Measurements from ENCODE around the gene ZNF554.

The ZNF554 gene

GRCh38 chr19:2824129-2824528 lies 4.5 kb downstream of the ZNF554 start:
- ChIA-PET POLR2A (interaction anchor here (2.0 kb wide), 1 partner anchor 17 kb away, joined by 8 read pairs; the partner anchor contains the start of gene ZNF555), CTCF (interaction anchor here (0.6 kb wide), 1 partner anchor 1207 kb away, joined by 3 read pairs; no protein-coding TSS in a partner anchor)
- no peak for DNase-seq (ENCODE audit: extremely low spot score)
- TF ChIP-seq SP1 (IDR thresholded peaks at IDR 0.05) (no peak), SUZ12 (IDR thresholded peaks at IDR 0.05) (no peak), ZNF384 (IDR thresholded peaks at IDR 0.05) (no peak), ELF4 (IDR thresholded peaks at IDR 0.05) (no peak), BHLHE40 (IDR thresholded peaks at IDR 0.05; ENCODE audit: borderline replicate concordance) (no peak), CTBP1 (IDR thresholded peaks at IDR 0.05; ENCODE audit: borderline replicate concordance) (no peak), FOXK2 (IDR thresholded peaks at IDR 0.05) (no peak), FOXA1 (IDR thresholded peaks at IDR 0.05) (no peak), LEF1 (IDR thresholded peaks at IDR 0.05; ENCODE audit: borderline replicate concordance) (no peak), TARDBP (IDR thresholded peaks at IDR 0.05) (no peak), FOXM1 (IDR thresholded peaks at IDR 0.05; ENCODE audit: borderline replicate concordance) (no peak), L3MBTL2 (conservative IDR thresholded peaks at IDR 0.05) (no peak), ARNT (IDR thresholded peaks at IDR 0.05) (no peak), HDGF (IDR thresholded peaks at IDR 0.05; ENCODE audit: borderline replicate concordance) (no peak), NFRKB (IDR thresholded peaks at IDR 0.05) (no peak)
- TF ChIP-seq, protein P1, sequence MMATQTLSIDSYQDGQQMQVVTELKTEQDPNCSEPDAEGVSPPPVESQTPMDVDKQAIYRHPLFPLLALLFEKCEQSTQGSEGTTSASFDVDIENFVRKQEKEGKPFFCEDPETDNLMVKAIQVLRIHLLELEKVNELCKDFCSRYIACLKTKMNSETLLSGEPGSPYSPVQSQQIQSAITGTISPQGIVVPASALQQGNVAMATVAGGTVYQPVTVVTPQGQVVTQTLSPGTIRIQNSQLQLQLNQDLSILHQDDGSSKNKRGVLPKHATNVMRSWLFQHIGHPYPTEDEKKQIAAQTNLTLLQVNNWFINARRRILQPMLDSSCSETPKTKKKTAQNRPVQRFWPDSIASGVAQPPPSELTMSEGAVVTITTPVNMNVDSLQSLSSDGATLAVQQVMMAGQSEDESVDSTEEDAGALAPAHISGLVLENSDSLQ (IDR thresholded peaks at IDR 0.05), result no peak

- TF ChIP-seq ELF4 (IDR thresholded peaks at IDR 0.05) (no peak), NFRKB (IDR thresholded peaks at IDR 0.05) (no peak), ARNT (IDR thresholded peaks at IDR 0.05) (no peak), SP1 (IDR thresholded peaks at IDR 0.05) (no peak), FOXK2 (IDR thresholded peaks at IDR 0.05) (no peak), L3MBTL2 (conservative IDR thresholded peaks at IDR 0.05) (no peak), HDGF (IDR thresholded peaks at IDR 0.05; ENCODE audit: borderline replicate concordance) (no peak), BHLHE40 (IDR thresholded peaks at IDR 0.05; ENCODE audit: borderline replicate concordance) (no peak), FOXM1 (IDR thresholded peaks at IDR 0.05; ENCODE audit: borderline replicate concordance) (no peak), ZNF384 (IDR thresholded peaks at IDR 0.05) (no peak), SUZ12 (IDR thresholded peaks at IDR 0.05) (no peak), CTBP1 (IDR thresholded peaks at IDR 0.05; ENCODE audit: borderline replicate concordance) (no peak), TARDBP (IDR thresholded peaks at IDR 0.05) (no peak), LEF1 (IDR thresholded peaks at IDR 0.05; ENCODE audit: borderline replicate concordance) (no peak), FOXA1 (IDR thresholded peaks at IDR 0.05) (no peak)
- TF ChIP-seq, protein P1 (IDR thresholded peaks at IDR 0.05), result no peak
- CTCF ChIA-PET, result no interaction called here
- DNase-seq (ENCODE audit: extremely low spot score), result no peak
- POLR2A ChIA-PET, result no interaction called here
These were observed 7.4 kb downstream of the ZNF554 start for GRCh38 chr19:2827022-2827421.

DNA sequence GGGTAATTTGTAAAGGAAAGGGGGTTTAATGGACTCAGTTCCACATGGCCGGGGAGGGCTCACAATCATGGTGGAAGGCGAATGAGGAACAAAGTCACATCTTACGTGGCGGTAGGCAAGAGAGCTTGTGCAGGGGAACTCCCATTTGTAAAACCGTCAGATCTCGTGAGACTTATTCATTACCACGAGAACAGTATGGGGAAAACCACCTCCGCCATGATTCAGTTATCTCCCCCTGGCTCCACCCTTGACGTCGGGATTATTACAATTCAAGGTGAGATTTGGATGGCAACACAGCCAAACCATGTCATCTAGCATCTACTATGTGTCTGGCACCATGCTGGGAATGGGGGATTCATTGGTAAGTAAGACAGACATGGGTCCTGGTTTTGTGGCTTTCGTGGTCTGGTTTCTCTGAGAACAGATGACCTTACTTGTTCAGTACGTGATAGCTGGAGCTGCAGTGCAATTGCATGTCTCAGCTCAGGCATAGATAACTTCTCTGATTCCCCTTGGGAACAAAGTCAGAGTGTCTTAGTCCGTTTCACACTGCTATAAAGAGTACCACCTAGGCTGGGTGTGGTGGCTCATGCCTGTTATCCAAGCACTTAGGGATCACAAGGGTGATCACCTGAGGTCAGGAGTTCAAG lies 8.3 kb downstream of the ZNF554 start:
- CTCF ChIA-PET, result interaction anchor here (1.4 kb wide), 1 partner anchor 13 kb away, joined by 4 read pairs; the partner anchor contains the start of gene ZNF555
- no peak for TF ChIP-seq HDGF (IDR thresholded peaks at IDR 0.05; ENCODE audit: borderline replicate concordance)
- TF ChIP-seq FOXK2 (IDR thresholded peaks at IDR 0.05), result no peak
- no peak for TF ChIP-seq L3MBTL2 (conservative IDR thresholded peaks at IDR 0.05)
- no peak for TF ChIP-seq LEF1 (IDR thresholded peaks at IDR 0.05; ENCODE audit: borderline replicate concordance)
- DNase-seq (ENCODE audit: extremely low spot score), result no peak
- POLR2A ChIA-PET, result interaction anchor here (0.9 kb wide), 1 partner anchor 13 kb away, joined by 3 read pairs; the partner anchor contains the start of gene ZNF555

DNA sequence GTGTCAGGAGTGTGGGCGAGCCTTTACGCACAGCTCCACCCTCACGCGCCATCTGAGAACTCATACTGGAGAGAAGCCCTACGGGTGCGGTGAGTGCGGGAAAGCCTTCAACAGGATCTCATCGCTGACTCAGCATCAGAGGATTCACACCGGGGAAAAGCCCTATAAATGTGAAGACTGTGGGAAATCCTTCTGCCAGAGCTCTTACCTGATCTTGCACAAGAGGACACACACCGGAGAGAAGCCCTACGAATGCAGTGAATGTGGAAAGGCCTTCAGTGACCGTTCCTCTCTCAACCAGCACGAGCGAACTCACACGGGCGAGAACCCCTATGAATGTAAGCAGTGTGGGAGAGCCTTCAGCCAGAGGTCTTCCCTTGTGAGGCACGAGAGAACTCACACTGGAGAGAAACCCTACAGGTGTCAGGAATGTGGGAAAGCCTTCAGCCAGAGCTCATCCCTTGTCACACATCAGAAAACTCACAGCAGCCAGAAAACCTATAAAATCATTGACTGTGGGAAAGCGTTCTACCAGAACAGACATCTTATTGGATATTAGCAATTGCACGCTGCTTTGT lies 14.7 kb downstream of the ZNF554 start:
- ChIA-PET POLR2A (no interaction called here), CTCF (no interaction called here)
- no peak for DNase-seq (ENCODE audit: extremely low spot score)
- TF ChIP-seq SP1 (IDR thresholded peaks at IDR 0.05) (no peak), L3MBTL2 (conservative IDR thresholded peaks at IDR 0.05) (no peak), FOXM1 (IDR thresholded peaks at IDR 0.05; ENCODE audit: borderline replicate concordance) (no peak), FOXA1 (IDR thresholded peaks at IDR 0.05) (no peak), HDGF (IDR thresholded peaks at IDR 0.05; ENCODE audit: borderline replicate concordance) (no peak), BHLHE40 (IDR thresholded peaks at IDR 0.05; ENCODE audit: borderline replicate concordance) (no peak)

DNA sequence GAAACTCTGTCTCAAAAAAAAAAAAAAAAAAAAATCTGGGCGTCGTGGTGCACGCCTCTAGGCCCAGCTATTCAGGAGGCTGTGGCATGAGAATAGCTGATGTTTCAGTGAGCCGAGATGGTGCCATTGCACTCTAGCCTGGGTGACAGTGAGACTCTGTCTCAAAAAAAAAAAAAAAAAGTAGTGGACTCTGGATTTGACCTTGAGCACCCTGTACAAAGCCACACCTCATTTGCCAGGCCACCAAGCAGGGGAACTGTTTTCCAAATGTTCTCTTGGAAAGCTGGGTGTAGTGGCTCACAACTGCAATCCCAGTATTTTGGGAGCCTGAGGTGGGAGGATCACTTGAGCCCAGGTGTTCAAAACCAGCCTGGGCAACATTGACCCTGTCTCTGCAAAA lies 17.8 kb downstream of the ZNF554 start:
- no peak for DNase-seq (ENCODE audit: extremely low spot score)
- CTCF ChIA-PET, result no interaction called here

More for the DNA sequence above, 17.8 kb downstream of the ZNF554 start:
- TF ChIP-seq ELF4 (IDR thresholded peaks at IDR 0.05), result no peak
- TF ChIP-seq SP1 (IDR thresholded peaks at IDR 0.05), result no peak
- TF ChIP-seq CTBP1 (IDR thresholded peaks at IDR 0.05; ENCODE audit: borderline replicate concordance), result no peak
- TF ChIP-seq SUZ12 (IDR thresholded peaks at IDR 0.05), result no peak
- TF ChIP-seq HDGF (IDR thresholded peaks at IDR 0.05; ENCODE audit: borderline replicate concordance), result no peak
- no peak for TF ChIP-seq LEF1 (IDR thresholded peaks at IDR 0.05; ENCODE audit: borderline replicate concordance)
- no peak for TF ChIP-seq FOXA1 (IDR thresholded peaks at IDR 0.05)
- no peak for TF ChIP-seq ARNT (IDR thresholded peaks at IDR 0.05)
- TF ChIP-seq TARDBP (IDR thresholded peaks at IDR 0.05), result no peak
- no peak for TF ChIP-seq NFRKB (IDR thresholded peaks at IDR 0.05)
- TF ChIP-seq ZNF384 (IDR thresholded peaks at IDR 0.05), result no peak
- TF ChIP-seq, protein P1 (IDR thresholded peaks at IDR 0.05), result no peak
- TF ChIP-seq FOXK2 (IDR thresholded peaks at IDR 0.05), result no peak
- no peak for TF ChIP-seq L3MBTL2 (conservative IDR thresholded peaks at IDR 0.05)
- no peak for TF ChIP-seq FOXM1 (IDR thresholded peaks at IDR 0.05; ENCODE audit: borderline replicate concordance)
- no peak for TF ChIP-seq BHLHE40 (IDR thresholded peaks at IDR 0.05; ENCODE audit: borderline replicate concordance)
- POLR2A ChIA-PET, result no interaction called here

All from HEK293T (cell line).